ENCODE data around the gene B3GAT3.
A peak's percentile ranks its signal among the peaks of the same experiment; 100 is the strongest.

- TF ChIP-seq CTCF (IDR thresholded peaks at IDR 0.05) (no peak), POLR2A (IDR thresholded peaks at IDR 0.05) (peak; percentile 99)
Observed at GRCh38 chr11:62665075-62665598, 43.4 kb upstream of the B3GAT3 start, which contains the start of the genes C11orf98 and CSKMT.
